HPDE6-E6E7 (cell line): ENCODE measurements around the gene ZSWIM1.
"Not testable (repeated sequence)": the region's sequence is repeated elsewhere in the genome, so short reads cannot be mapped to it uniquely, and the experiment has no call there.

Source experiments
- DNase-seq: peaks from one replicate; pipeline ENCODE4 v3.0.0; 2011; ENCODE audit warnings: missing footprints; ENCODE audit errors: extremely low spot score

ZSWIM1 gene

DNA sequence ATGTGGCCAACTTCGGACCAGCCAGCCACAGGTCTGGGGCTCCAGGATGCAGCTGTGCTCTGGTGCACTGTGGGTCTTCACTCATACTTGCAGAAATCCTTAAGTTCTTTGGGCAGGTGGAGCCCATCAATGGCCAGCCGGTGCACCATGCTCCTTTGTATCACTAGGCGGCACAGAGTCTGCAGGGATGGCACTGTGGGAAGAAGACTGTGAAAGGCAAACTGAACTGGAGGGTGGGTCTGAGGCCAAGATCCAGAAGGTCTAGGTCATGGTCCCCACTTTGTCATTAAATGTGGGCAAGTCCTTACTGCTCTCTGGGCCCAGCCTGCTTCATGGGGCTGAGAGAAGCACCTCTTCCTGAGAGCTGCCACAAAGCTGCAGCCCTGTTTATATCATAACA, 7.7 kb downstream of the ZSWIM1 start:
- DNase-seq: no peak

DNA sequence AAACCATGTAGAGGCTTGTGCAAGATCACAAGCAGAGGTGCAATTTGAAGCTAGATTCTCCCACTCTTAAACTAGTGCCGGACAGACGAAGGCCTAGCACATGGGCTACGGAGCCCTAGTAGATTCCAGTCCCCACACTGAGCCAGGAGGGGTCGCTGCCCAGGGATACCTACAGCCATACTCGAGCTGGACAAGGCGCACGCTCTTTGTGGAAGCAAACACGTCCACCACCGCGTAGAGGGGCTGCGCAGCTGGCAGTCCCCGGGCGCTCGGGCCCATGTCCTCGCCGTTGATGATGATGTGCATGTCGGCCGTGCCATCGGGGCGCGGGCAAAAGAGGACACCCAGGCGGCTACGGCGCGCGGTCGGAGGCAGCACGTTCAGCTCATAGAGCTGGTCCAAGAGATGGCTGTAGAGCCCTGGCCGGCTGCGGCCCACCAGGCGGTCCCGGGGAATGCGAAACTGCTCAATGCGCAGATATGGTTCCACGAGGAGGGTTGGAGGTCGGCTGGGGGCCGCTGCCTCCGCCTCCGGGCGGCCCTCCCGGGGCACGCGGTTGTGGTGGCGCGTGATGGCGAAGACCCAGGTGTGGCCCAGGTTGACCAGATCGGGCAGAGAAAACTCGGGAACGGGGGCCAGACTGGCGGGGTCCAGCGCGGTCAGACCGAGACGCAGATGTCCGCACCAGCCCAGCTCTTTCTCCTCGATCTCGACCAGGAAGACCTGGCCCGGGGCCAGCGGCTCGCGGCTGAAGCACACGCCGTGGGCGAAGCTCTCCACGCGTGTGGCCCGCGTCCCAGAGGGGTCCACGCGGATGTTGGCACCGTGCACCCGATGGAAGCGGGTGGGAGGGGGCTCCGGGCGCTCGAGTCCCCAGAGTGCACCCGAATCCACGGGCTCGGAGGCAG, 9.3 kb downstream of the ZSWIM1 start:
- DNase-seq: peak; percentile 53

DNA sequence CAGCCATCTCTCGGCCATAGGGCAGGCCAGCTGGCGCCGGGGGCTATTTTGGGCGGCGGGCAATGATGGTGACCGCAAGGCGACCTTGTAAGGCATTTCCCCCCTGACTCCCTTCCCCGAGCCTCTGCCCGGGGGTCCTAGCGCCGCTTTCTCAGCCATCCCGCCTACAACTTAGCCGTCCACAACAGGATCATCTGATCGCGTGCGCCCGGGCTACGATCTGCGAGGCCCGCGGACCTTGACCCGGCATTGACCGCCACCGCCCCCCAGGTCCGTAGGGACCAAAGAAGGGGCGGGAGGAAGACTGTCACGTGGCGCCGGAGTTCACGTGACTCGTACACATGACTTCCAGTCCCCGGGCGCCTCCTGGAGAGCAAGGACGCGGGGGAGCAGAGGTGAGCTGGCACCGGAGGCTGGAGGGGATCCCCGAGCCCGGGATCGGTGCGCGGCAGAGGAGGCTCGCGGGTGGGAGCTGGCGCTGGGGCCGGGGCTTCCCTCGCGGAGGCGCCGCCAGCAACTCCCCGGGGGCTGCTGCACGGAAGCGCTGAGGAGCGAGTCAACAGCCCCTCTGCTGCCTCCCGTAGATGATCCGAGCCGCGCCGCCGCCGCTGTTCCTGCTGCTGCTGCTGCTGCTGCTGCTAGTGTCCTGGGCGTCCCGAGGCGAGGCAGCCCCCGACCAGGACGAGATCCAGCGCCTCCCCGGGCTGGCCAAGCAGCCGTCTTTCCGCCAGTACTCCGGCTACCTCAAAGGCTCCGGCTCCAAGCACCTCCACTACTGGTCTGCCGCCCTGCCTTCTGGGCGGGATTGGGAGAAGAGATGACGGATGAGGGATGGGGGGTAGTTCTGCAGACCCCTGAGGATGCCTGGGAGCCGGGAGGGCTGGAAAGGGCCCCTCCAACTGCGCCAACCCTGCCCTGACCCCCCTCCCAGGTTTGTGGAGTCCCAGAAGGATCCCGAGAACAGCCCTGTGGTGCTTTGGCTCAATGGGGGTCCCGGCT, 10.3 kb downstream of the ZSWIM1 start, which contains the start of the genes CTSA and NEURL2:
CTSA (plus strand) TSS at position 351 of the 999 bp plus-strand sequence; CDS start at position 585, 234 bp downstream.
NEURL2 (minus strand) TSS at position 224 of the 999 bp plus-strand sequence; CDS start at position 7, 217 bp downstream.
- peak; percentile 100 for DNase-seq

DNA sequence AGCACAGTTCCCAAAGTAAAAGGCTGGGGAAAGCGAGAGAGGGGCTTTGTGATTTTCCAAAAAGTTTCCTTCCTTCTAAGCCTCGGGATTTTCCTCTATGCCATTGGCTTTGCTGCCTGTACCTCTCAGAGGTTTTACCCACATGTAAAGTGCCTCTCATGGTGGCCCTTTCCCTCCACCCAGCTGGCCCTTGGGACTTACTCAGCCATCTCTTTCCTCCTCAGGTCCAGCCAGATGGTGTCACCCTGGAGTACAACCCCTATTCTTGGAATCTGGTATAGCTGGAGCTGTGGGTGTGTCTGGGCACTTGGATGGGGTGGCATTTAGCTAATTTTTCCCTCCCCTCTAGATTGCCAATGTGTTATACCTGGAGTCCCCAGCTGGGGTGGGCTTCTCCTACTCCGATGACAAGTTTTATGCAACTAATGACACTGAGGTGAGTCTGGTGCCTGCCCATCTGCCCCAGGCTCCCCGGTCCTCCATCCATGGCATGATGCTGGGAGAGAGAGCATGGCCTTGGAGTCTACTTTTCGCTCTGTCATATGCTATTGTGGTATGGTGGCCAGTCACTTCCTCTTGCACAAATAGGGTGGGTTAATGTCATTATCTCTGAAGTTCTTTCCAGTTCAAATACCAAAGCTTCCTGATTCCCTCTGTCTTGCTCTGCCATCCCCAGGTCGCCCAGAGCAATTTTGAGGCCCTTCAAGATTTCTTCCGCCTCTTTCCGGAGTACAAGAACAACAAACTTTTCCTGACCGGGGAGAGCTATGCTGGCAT, 11.2 kb downstream of the ZSWIM1 start:
- DNase-seq: peak; percentile 69

DNA sequence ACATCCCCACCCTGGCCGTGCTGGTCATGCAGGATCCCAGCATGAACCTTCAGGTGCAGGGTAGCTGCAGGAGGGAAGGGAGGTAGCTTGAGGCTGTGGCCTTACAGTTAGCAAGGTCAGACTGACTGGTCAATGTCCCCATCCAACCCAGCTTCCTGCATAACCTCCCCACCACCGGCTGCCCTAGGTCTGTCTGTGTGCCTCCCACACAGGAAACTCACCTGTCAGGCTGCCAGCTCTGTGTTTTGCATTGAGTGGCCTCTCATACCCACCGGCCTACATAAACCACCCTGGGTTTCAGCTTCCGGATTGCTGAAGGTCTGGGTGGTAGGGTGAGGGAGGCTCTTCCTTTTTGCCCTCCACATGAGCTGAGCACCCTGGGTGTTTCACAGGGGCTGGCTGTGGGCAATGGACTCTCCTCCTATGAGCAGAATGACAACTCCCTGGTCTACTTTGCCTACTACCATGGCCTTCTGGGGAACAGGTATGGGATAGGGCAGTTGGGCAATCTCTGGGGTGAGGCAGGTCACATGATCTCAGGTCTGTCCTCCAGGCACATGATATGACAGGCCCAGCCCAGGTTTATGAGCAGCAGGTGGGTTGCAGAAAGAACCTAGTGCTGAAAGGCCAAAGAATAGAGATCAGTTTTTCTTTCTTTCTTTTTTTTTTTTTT, 11.9 kb downstream of the ZSWIM1 start:
- peak; percentile 54 for DNase-seq

DNA sequence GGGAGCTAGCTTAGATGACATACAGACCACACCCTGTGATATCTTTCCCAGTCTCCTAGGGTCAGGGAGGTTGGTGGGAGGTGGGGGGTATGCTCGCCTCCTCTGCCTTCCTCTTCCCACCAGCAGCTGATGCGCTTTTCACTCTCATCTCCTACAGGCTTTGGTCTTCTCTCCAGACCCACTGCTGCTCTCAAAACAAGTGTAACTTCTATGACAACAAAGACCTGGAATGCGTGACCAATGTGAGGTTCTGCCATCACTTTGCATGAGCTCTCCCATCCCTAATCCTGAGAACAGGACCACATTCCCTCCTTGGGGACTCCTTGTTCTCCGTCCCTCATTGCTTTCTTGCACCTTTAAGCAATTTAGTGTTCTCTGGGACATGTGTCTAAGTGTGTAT, 12.8 kb downstream of the ZSWIM1 start:
- no peak for DNase-seq

DNA sequence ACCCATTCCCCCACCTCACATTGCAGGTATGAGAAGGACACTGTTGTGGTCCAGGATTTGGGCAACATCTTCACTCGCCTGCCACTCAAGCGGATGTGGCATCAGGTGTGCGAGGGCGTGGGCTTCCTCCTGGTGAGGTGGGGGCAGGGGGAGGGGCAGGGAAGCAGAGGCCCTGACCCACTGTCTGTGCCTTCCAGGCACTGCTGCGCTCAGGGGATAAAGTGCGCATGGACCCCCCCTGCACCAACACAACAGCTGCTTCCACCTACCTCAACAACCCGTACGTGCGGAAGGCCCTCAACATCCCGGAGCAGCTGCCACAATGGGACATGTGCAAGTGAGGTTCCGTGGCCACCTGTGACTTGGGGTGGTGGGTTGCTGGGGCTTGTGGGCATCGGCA, 13.8 kb downstream of the ZSWIM1 start:
- DNase-seq: no peak

DNA sequence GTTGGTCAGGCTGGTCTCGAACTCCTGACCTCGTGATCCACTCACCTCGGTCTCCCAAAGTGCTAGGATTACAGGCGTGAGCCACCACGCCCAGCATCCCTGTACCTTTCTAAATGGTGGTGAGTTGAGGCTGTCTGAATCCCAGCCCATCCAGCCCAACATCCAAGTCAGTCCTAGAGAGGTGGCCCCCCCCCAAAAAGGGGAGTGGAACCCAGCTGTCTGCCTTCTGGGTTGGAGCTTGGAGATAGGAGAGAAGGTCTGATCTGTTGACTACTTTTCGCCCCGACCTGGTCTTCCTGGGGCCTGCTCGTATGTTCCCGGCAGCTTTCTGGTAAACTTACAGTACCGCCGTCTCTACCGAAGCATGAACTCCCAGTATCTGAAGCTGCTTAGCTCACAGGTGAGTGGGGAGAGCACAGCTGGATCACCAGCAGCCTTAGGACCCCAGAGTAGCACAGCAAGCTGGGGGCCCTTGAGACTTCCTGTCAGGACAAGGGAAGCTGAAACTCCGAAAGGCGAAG, 15.7 kb downstream of the ZSWIM1 start:
- DNase-seq: no peak

DNA sequence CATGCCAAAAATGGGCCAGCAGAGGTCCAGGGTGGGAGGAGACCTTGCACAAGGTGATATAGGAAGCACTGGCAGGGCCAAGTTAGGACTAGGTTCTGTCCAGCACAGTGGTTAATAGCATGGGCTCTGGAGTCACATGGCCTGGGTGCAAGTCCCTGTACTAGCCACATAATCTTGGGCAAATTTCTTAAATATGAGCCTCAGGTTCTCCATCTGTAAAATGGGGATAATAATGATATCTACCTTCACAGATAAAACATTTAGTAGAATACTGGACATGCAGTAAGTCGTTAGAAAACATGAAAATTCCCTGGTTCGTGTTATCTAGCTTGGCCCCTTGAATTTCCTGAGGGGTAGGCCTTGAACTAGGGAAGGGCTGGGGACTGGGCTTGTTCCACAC, 16.3 kb downstream of the ZSWIM1 start:
- no peak for DNase-seq

DNA sequence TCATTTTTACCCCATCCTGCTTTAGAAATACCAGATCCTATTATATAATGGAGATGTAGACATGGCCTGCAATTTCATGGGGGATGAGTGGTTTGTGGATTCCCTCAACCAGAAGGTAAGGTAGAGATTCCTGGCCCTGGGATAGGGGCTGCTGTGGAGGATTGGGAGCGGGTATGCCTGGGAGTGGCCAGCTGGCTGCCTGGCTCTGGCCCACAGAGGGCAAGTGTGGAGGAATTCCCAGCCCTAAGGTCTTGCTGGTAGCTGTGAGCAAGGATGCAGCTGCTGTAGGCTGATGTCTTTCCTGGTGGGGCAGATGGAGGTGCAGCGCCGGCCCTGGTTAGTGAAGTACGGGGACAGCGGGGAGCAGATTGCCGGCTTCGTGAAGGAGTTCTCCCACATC, 16.7 kb downstream of the ZSWIM1 start:
- DNase-seq: no peak

DNA sequence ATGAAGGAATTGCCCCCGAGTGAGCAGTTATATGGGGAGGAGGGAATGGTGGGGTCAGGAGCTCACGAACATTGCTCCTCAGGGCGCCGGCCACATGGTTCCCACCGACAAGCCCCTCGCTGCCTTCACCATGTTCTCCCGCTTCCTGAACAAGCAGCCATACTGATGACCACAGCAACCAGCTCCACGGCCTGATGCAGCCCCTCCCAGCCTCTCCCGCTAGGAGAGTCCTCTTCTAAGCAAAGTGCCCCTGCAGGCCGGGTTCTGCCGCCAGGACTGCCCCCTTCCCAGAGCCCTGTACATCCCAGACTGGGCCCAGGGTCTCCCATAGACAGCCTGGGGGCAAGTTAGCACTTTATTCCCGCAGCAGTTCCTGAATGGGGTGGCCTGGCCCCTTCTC, 17.3 kb downstream of the ZSWIM1 start:
- no peak for DNase-seq

DNA sequence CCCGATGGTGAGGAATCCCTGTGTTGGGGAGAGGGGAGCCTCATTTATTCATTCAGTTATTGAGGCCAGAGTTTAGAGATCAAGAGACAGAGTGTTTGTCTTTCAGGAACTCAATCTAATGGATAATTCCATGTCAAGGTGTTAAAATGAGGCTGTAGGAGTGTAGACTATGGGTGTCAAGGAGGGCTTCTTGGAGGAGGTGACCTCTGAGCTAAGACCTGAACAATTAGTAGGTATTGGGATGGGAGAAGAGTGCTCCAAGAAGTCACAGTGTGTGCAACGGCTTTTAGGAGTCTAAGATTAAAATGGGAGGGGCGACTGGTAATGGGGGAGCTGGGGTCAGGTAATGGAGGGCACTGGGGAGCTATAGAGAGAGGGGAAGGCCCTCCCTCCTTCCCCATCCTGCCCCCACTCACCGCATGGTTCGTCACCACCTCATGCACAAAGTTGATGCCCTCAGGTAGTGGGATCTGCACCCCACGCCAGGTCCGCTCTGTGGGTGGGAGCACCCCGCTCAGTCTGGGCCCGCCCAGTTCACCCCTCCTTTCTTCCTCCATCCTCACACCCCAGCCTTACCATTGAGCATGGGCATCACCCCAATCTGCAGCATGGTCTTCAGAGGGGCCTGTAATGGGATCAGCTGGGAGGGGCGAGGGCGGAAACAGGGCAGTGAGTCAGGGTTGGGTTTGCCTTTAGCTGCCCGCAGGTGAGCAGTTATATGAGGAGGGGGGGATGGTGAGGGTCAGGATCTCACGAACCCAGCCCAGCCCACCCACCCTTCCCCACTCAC, 18.2 kb downstream of the ZSWIM1 start:
- no peak for DNase-seq

DNA sequence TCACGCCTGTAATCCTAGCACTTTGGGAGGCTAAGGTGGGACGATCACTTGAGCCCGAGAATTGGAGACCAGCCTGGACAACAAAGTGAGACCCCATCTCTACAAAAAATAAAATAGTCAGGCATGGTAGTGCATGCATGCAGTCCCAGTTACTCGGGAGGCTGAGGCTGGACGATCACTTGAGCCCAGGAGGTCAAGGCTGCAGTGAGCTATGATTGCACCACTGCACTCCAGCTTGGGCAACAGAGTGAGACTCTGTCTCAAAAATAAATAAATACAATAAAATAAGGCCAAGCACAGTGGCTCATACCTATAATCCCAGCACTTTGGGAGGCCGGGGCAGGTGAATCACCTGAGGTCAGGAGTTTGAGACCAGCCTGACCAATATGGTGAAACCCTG, 20.3 kb downstream of the ZSWIM1 start:
- not testable (repeated sequence) for DNase-seq

DNA sequence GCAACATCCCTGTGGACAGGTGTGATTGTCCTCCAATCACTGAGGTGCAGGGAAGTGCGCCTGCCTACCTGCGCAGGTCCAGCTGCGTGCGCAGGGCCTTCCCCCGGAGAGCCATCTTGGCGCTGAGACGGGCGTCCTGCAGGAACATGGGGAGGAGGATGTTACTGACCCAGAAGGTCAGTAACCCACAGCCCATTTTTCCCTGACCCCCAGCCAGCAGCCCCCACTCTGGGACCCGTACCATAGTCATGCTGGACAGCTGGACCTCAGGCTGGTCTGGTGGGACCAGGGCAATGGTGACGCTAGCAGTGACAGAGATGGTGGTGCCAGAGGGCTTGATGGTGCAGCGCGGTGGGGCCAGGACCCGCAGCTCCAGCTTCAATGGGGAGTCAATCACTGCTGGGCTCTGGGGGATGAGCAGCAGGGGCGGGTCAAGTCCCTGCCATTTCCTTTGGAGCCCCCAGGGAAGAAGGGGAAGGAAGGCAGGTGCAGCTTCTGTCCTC, 21.2 kb downstream of the ZSWIM1 start:
- no peak for DNase-seq

DNA sequence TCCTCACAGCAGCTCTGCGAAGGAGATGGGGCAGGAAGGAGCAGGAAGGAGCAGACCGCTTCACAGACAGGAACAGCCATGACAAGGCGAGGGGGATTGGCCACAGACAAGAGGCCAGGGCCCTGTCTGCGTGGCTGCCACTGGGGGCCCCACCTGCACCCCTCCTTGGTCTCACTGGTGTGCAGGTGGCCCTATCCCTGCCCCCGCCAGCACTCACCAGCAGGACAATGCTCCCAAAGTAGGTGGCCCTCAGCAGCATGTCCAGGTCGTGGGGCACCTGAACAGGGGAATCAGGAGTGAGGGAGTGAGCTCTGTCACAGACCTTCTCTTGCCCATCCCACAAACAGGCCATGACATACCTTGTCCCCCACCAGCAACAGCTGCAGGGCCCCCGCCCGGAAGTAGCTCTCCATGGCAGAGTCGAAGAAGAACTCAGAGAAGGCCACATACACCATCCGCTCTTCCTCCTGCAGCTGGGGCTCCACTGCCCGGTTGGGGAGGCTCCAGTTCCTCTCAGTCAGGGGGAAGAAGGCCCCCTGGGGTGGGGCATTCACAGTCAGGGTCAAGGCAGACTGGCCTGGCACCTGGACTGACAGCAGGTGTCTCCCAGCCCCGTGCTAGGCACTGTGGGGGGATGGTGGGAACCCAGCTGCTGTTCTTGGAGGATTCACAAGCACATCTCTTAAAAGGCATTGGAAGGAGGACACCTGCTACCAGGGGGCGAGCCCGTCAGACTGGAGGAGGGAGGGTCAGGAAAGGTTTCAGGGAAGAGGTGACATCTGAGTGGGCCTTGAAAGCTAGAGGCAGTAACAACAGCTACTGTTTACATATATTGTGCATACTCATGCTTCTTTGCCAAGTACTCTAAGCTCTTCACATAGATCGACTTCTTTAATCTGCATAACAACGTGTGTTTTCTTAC, 23.8 kb downstream of the ZSWIM1 start:
- DNase-seq: no peak

DNA sequence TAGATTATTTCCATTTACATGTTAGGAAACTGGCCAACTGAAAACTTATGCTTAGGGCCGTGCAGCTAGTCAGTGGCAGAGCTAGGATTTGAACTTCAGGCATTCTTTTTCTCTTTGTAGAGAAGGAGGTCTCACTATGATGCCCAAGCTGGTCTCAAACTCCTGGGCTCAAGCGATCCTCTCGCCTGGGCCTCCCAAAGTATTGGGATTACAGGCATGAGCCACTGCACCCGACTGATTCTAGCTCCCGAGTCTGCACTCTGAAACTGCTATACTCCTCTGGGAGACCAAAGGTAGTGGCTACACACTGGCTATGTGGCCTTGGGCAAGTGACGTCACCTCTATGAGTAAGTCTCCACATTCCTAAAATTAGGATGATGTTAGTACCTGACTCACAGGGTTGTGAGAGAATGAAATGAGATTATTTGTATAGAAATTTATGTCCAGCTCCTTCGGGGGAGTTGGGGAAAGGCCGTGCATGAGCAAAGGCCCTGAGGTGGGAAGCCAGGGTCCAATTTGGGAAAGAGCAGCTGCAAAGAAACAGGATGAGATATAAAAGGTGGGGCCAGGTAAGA, 24.6 kb downstream of the ZSWIM1 start:
- peak; percentile 95 for DNase-seq

DNA sequence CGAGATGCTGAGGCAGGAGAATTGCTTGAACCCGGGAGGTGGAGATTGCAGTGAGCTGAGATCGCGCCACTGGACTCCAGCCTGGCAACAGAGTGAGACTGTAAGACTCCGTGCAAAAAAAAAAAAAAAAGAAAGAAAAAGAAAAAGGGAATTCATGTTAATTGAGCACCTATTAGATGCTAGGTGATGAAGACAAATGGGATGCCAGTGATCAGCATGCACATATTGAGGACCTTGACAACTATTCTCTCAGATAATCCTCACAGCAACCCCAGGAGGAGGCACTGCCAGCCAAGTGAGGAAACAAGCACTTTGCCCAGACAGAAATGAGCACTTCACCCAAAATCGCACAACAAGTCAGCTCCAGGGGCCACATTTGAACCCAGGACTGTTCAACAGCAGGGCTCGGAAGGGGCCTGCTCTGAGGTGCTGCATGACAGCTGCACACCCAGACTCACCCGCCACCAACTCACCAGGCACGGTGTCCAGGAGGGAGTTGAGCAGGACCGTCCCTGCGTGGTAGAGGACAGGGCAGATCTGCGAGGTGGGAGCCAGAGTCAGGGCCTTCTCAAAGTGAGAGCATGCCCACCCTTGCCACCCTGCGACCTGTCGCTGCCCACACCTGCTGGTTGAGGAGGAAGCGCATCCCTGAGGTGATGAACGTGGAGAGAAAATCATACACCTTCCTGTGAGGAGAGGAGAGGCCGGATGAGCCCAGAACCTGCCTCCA, 26.4 kb downstream of the ZSWIM1 start:
- DNase-seq: no peak
